Measurements from ENCODE around the gene RAB31.

The RAB31 gene

DNA sequence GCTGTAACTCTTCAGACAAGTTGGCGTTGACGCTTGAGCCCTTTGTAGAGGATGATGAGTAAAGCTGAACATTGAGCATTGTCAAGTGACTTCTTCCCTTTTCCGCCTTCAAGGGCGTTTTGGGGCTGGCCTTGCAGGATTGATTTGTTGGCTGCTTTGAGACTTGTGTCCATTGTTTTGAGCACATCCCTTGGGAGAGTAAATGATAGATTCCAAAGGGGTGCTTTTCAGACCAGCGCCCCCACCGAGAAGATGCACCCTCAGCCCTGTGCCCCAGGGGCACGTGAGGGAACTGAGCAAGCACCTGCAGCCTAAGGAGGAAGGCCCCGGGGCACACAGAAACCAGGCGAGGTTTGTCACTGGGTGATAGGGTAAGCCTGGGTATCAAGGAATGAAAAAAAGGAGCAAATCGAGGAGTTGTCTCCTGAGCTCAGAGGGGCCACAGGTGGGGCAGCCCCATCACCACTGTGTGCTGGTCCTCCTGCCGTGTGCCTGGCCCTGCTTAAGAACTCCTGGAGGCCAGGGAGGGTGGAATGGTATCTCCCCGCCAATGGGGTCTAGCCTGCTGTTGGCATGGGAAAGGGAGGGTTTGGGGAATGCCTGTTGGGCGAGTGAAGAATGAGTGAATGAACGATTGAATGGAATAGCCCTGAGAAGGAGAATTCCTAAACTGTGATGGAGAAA is 64.0 kb downstream of the RAB31 start:
- Histone ChIP-seq H3K36me3 (ENCODE audit: control insufficient read depth, insufficient read depth, low read length) (no peaks in the 10 kb centered on the region), H3K27me3 (ENCODE audit: control insufficient read depth, insufficient read depth, low read length) (no peaks in the 10 kb centered on the region), H3K9me3 (ENCODE audit: control insufficient read depth, insufficient read depth, low read length) (no peaks in the 10 kb centered on the region), H3K27ac (ENCODE audit: low read length) (no peak overlapping the region), H3K4me3 (ENCODE audit: low read length) (no peak overlapping the region), H3K4me1 (ENCODE audit: control insufficient read depth, insufficient read depth, low read length) (0 out of 2 replicates have a peak, but pooled peaks cover 2% of the 10 kb centered on the region)
- 100% methylated on average over 2 of the region's 14 CpGs for WGBS (ENCODE audit: insufficient coverage, insufficient read length)
- DNase-seq (ENCODE audit: low read depth, low spot score) = no peak

DNA sequence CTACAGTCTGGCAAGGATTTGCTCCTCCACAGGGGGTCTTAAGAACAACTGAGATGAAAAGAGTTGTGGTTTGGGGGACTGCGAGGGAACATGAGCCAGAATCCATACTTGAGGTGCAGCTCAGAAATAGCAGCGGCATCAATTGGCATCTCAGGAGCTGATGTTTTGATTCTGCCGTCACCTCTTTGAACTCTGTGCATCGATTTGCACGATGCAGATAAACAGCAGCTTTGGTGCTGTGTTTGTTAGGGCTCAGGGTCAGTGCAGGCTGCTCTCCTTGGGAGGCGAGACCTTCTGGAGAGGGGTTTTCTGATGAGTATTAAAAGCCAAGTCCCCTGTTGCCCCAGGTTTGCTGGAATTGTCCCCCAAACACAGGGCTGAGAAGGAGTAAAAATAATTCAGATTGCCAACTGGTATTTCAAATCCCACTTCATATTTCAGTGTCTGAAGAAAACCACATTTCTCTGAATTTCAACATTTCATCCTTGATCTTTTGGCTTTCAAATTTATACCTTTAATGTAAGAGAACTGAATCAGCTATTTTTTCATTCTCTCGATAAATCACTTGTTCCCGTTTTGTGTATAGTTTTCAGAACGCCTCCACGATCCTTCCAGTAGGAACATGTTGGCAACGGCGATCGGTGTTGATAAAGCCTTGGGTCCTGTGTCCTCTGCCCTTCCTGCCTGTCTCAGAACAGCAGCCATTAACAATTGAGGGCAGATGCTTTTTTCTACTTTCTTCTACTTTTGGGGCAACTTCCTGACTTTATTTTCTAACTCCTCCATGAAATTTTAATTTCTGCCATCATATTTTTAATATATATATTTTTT is 65.0 kb downstream of the RAB31 start:
- Histone ChIP-seq H3K27ac (ENCODE audit: low read length) (no peak overlapping the region), H3K36me3 (ENCODE audit: control insufficient read depth, insufficient read depth, low read length) (no peaks in the 10 kb centered on the region), H3K4me1 (ENCODE audit: control insufficient read depth, insufficient read depth, low read length) (0 out of 2 replicates have a peak, but pooled peaks cover 2% of the 10 kb centered on the region), H3K4me3 (ENCODE audit: low read length) (no peak overlapping the region), H3K27me3 (ENCODE audit: control insufficient read depth, insufficient read depth, low read length) (no peaks in the 10 kb centered on the region), H3K9me3 (ENCODE audit: control insufficient read depth, insufficient read depth, low read length) (no peaks in the 10 kb centered on the region)
- 100% methylated on average over 1 of the region's 13 CpGs for WGBS (ENCODE audit: insufficient coverage, insufficient read length)
- no peak for DNase-seq (ENCODE audit: low read depth, low spot score)

DNA sequence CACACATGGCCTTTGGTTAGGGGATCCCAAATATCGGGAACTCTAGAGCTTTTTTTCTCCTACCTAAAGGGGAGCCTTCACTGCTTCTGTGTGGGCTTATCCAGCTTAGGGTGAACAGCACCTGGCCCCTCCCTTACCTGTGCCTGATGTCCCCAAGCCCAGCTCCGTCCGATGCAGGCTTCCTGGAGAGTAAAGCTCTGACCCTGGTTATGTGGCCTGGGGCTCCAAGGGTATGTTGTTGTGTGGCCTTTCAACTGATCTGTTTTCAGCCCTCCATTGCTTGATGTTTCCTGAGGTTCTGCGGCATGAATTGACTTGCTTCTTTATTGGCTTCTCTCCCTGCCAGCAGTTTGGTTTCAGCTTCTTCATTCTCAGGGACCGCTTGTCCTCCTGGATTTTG is 66.0 kb downstream of the RAB31 start:
- Histone ChIP-seq H3K27ac (ENCODE audit: low read length) (no peak overlapping the region), H3K27me3 (ENCODE audit: control insufficient read depth, insufficient read depth, low read length) (no peaks in the 10 kb centered on the region), H3K4me1 (ENCODE audit: control insufficient read depth, insufficient read depth, low read length) (0 out of 2 replicates have a peak, but pooled peaks cover 2% of the 10 kb centered on the region), H3K36me3 (ENCODE audit: control insufficient read depth, insufficient read depth, low read length) (no peaks in the 10 kb centered on the region), H3K9me3 (ENCODE audit: control insufficient read depth, insufficient read depth, low read length) (no peaks in the 10 kb centered on the region), H3K4me3 (ENCODE audit: low read length) (no peak overlapping the region)
- WGBS (ENCODE audit: insufficient coverage, insufficient read length) = no CpG with 5 or more reads among the region's 5 CpGs
- no peak for DNase-seq (ENCODE audit: low read depth, low spot score)

DNA sequence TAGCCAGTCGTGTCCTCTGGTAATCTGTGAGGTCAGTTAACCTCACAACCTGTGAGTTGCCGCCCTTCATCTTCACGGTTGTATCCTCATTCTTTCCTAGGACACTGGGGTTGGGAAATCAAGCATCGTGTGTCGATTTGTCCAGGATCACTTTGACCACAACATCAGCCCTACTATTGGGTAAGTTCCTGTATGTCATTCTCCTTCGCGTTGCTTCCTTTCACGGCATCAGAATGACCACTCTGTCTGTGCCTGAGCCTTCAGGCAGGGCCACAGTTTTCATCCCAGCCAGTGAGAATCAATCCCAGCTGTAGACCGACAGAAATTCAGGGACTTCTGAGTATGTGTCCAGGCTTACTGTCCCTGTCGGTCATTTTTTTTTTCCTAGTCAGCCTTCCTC is 67.1 kb downstream of the RAB31 start:
- Histone ChIP-seq H3K27ac (ENCODE audit: low read length) (no peak overlapping the region), H3K36me3 (ENCODE audit: control insufficient read depth, insufficient read depth, low read length) (no peaks in the 10 kb centered on the region), H3K4me1 (ENCODE audit: control insufficient read depth, insufficient read depth, low read length) (0 out of 2 replicates have a peak, but pooled peaks cover 2% of the 10 kb centered on the region), H3K9me3 (ENCODE audit: control insufficient read depth, insufficient read depth, low read length) (no peaks in the 10 kb centered on the region), H3K4me3 (ENCODE audit: low read length) (no peak overlapping the region), H3K27me3 (ENCODE audit: control insufficient read depth, insufficient read depth, low read length) (no peaks in the 10 kb centered on the region)
- WGBS (ENCODE audit: insufficient coverage, insufficient read length) = no CpG with 5 or more reads among the region's 10 CpGs
- DNase-seq (ENCODE audit: low read depth, low spot score) = no peak

DNA sequence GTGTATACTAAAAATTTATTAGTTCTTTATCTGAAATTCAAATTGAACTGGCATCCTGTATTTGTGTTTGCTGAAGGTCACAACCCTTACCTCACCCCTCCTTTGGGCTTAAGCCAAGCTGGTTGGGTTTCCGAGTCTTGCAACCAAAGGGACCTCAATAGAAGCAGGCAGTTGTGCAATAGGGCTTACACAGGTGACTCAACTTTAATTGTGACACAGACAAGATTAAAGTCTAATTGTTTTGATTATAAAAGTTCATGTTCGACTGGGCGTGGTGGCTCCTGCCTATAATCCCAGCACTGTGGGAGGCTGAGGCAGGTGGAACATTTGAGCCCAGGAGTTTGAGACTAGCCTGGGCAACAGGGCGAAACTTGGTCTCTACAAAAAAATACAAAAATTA is 71.5 kb downstream of the RAB31 start:
- Histone ChIP-seq H3K27me3 (ENCODE audit: control insufficient read depth, insufficient read depth, low read length) (no peaks in the 10 kb centered on the region), H3K27ac (ENCODE audit: low read length) (no peak overlapping the region), H3K4me1 (ENCODE audit: control insufficient read depth, insufficient read depth, low read length) (no peaks in the 10 kb centered on the region), H3K9me3 (ENCODE audit: control insufficient read depth, insufficient read depth, low read length) (no peaks in the 10 kb centered on the region), H3K36me3 (ENCODE audit: control insufficient read depth, insufficient read depth, low read length) (no peaks in the 10 kb centered on the region), H3K4me3 (ENCODE audit: low read length) (no peak overlapping the region)
- no peak for DNase-seq (ENCODE audit: low read depth, low spot score)
- no CpG with 5 or more reads among the region's 4 CpGs for WGBS (ENCODE audit: insufficient coverage, insufficient read length)

DNA sequence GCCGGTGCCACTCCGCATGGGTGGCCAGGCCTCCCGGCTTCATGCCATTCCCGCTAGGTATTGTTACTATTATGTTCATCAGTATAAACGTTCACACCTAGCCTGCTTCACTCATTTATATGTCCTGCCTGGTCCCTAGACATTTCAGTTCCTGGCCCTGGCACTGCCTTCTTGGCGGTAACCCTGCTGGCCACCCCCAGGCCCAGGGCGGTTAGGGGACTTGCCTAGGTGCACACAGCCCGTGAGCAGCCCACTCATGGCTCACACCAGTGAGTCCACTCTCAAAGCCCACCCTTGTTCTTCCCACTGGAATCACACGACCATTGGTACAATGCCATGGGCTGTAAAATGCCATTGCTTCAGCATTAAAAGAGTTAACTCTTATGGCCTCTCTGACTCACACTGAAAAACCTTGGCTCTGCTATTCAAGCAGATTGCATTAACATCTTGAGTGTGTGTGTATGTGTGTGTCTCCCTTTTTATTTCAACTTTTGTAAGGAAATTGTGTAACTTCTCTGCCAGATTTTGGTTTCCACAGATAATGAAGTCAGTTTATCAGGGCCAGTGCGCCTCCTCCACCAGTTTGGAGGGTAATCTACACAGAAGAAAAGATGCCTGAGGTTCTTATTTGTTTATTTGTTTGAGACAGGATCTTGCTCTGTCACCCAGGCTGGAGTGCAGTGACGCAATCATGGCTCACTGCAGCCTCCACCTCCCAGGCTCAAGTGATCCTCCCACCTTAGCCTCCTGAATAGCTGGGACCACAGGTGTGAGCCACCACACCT is 74.2 kb downstream of the RAB31 start:
- H3K36me3 ChIP-seq (ENCODE audit: control insufficient read depth, insufficient read depth, low read length) = no peaks in the 10 kb centered on the region
- H3K4me3 ChIP-seq (ENCODE audit: low read length) = no peak overlapping the region
- H3K4me1 ChIP-seq (ENCODE audit: control insufficient read depth, insufficient read depth, low read length) = no peaks in the 10 kb centered on the region
- H3K27me3 ChIP-seq (ENCODE audit: control insufficient read depth, insufficient read depth, low read length) = no peaks in the 10 kb centered on the region
- H3K27ac ChIP-seq (ENCODE audit: low read length) = no peak overlapping the region
- WGBS (ENCODE audit: insufficient coverage, insufficient read length) = no CpG with 5 or more reads among the region's 11 CpGs
- H3K9me3 ChIP-seq (ENCODE audit: control insufficient read depth, insufficient read depth, low read length) = no peaks in the 10 kb centered on the region
- no peak for DNase-seq (ENCODE audit: low read depth, low spot score)

DNA sequence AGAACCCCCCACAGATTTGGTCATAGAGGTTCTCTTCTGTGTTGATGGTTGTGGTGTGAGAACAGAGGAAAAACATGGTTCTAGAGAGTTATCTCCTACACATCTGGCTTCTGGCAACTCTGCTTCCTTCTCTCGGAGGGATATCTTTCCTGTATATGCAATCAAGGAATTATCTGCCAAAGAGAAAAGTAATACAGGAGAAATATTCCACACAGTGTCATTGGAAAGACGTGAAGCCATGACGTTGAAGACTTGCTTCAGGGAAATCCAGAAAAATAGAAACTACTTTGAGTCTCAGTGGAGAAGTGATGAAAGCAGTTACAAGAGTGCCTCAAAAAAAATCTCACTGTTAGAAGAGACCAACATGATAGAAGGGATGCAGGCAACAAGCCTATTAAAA is 78.5 kb downstream of the RAB31 start:
- no peak for DNase-seq (ENCODE audit: low read depth, low spot score)
- no peaks in the 10 kb centered on the region for H3K9me3 ChIP-seq (ENCODE audit: control insufficient read depth, insufficient read depth, low read length)
- no CpG with 5 or more reads among the region's 3 CpGs for WGBS (ENCODE audit: insufficient coverage, insufficient read length)
- H3K4me3 ChIP-seq (ENCODE audit: low read length) = no peak overlapping the region
- H3K4me1 ChIP-seq (ENCODE audit: control insufficient read depth, insufficient read depth, low read length) = no peaks in the 10 kb centered on the region; the same call in 1 of the 2 replicates
- no peaks in the 10 kb centered on the region for H3K27me3 ChIP-seq (ENCODE audit: control insufficient read depth, insufficient read depth, low read length)
- H3K36me3 ChIP-seq (ENCODE audit: control insufficient read depth, insufficient read depth, low read length) = no peaks in the 10 kb centered on the region
- no peak overlapping the region for H3K27ac ChIP-seq (ENCODE audit: low read length)

DNA sequence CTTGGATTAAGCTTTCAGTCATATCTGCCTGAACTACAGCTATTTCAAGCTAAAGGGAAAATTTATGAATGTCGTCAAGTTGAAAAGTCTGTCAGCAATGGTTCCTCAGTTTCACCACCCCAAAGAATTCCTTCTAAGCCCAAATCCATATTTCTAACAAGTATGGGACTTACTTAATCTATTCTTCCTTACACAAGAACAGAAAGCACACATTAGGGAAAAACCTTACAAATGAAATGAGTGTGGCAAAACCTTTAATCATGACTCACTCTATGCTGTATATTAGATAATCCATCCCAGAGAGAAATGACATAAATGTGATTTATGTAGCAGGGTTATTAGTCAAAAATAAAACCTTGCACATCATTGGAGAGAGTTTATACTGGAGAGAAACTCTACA is 78.9 kb downstream of the RAB31 start:
- no peak for DNase-seq (ENCODE audit: low read depth, low spot score)
- Histone ChIP-seq H3K36me3 (ENCODE audit: control insufficient read depth, insufficient read depth, low read length) (no peaks in the 10 kb centered on the region), H3K9me3 (ENCODE audit: control insufficient read depth, insufficient read depth, low read length) (no peaks in the 10 kb centered on the region), H3K27ac (ENCODE audit: low read length) (no peak overlapping the region), H3K4me1 (ENCODE audit: control insufficient read depth, insufficient read depth, low read length) (no peaks in the 10 kb centered on the region; the same call in 1 of the 2 replicates), H3K27me3 (ENCODE audit: control insufficient read depth, insufficient read depth, low read length) (no peaks in the 10 kb centered on the region), H3K4me3 (ENCODE audit: low read length) (no peak overlapping the region)
- WGBS (ENCODE audit: insufficient coverage, insufficient read length) = no CpG with 5 or more reads among the region's 1 CpG

DNA sequence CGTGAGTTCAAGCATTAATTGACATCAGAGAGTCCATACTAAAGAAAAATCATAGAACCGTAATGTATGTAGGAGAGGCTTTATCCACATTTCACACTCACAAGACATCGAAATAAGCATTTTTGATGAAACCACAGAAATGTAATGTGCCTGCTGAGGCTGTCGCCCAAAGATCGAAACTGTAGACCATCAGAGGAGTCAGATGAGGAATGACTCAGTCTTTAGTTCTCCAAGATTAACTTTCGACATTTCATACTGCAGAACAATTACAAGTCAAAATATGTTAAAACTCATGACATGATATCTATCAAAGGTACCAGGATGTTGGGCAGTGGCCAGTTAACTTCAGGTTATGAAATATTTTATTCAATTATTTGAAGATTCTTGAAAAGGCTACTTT is 79.6 kb downstream of the RAB31 start:
- no peak for DNase-seq (ENCODE audit: low read depth, low spot score)
- no peak overlapping the region for H3K27ac ChIP-seq (ENCODE audit: low read length)
- H3K27me3 ChIP-seq (ENCODE audit: control insufficient read depth, insufficient read depth, low read length) = no peaks in the 10 kb centered on the region
- H3K4me3 ChIP-seq (ENCODE audit: low read length) = no peak overlapping the region
- no peaks in the 10 kb centered on the region for H3K36me3 ChIP-seq (ENCODE audit: control insufficient read depth, insufficient read depth, low read length)
- no CpG with 5 or more reads among the region's 6 CpGs for WGBS (ENCODE audit: insufficient coverage, insufficient read length)
- no peaks in the 10 kb centered on the region for H3K9me3 ChIP-seq (ENCODE audit: control insufficient read depth, insufficient read depth, low read length)
- no peaks in the 10 kb centered on the region; the same call in 1 of the 2 replicates for H3K4me1 ChIP-seq (ENCODE audit: control insufficient read depth, insufficient read depth, low read length)

DNA sequence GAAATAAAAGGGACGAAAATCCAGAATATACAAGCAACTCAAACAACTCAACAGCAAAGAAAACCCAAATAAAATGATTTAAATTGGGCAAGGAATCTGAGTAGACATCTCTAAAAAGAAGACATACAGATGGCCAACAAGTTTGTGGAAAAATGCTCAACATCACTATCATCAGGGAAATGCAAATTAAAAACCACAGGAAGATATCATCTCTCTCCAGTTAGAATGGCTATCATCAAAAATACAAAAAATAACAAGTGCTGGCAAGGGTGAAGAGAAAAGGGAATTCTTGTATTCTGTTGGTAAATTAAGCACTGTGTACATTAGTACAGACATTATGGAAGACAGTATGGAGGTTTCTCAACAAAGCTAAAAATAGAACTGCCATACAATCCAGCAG is 80.0 kb downstream of the RAB31 start:
- Histone ChIP-seq H3K4me1 (ENCODE audit: control insufficient read depth, insufficient read depth, low read length) (no peaks in the 10 kb centered on the region; the same call in 1 of the 2 replicates), H3K27me3 (ENCODE audit: control insufficient read depth, insufficient read depth, low read length) (no peaks in the 10 kb centered on the region), H3K4me3 (ENCODE audit: low read length) (no peak overlapping the region), H3K27ac (ENCODE audit: low read length) (no peak overlapping the region), H3K9me3 (ENCODE audit: control insufficient read depth, insufficient read depth, low read length) (no peaks in the 10 kb centered on the region), H3K36me3 (ENCODE audit: control insufficient read depth, insufficient read depth, low read length) (no peaks in the 10 kb centered on the region)
- WGBS (ENCODE audit: insufficient coverage, insufficient read length) = no CpG with 5 or more reads among the region's 1 CpG
- DNase-seq (ENCODE audit: low read depth, low spot score) = no peak

Data from iPS DF 6.9 (cell line).